Ovary (tissue), 9 donors: Measurements from ENCODE around the gene TTC39A. TPM values are rescaled to one million over a fixed set of nuclear protein-coding genes. Genes with fewer than 3 reads are reported as not detected.

ENCODE experiments used
- DNase-seq, 5 donors: peaks; one replicate each; pipeline ENCODE4 v3.0.0-alpha.2; 2019 to 2020
- H3K27ac ChIP-seq, 2 donors: fragments of 200-600 bp; one replicate each; pipeline versions ENCODE4 v1.5.1 to v1.8.0; 2019 to 2022
- H3K27me3 ChIP-seq: fragments of 200-600 bp; one replicate; pipeline ENCODE4 v1.8.0; 2022
- H3K36me3 ChIP-seq: fragments of 200-600 bp; sonication (generic); one replicate; pipeline ENCODE4 v1.5.1; 2019
- H3K4me1 ChIP-seq: one replicate; pipeline ENCODE4 v1.8.1; 2013; ENCODE audit warnings: mild to moderate bottlenecking, moderate library complexity; ENCODE audit not compliant: insufficient read depth
- H3K4me3 ChIP-seq: fragments of 200-600 bp; sonication (generic); one replicate; pipeline ENCODE4 v1.5.1; 2017
- H3K9me3 ChIP-seq, 2 donors: fragments of 200-600 bp in 1 of 2; sonication (generic) in 1 of 2; one replicate each; pipeline versions ENCODE4 v1.5.1 to v1.8.1; 2013 to 2019; ENCODE audit warnings: mild to moderate bottlenecking in 1 of 2, moderate library complexity in 1 of 2
- CTCF ChIP-seq, 3 donors: fragments of 450-650 bp in 2 of 3; fragments of 200-600 bp in 1 of 3; IDR thresholded peaks; one replicate each; pipeline versions ENCODE4 v1.5.1 to v1.8.0; 2016 to 2022; ENCODE audit warnings: antibody characterized with exemption in 3 of 3, mild to moderate bottlenecking in 1 of 3
- EP300 ChIP-seq: sonication (generic); formaldehyde crosslinking; IDR thresholded peaks from one replicate; pipeline ENCODE4 v1.6.1; 2017; ENCODE audit warnings: antibody characterized with exemption
- POLR2A ChIP-seq: fragments of 450-650 bp; IDR thresholded peaks from one replicate; pipeline ENCODE4 v1.6.1; 2017; ENCODE audit warnings: antibody characterized with exemption, mild to moderate bottlenecking, moderate library complexity
- WGBS, 3 donors: extraction: QIAGEN DNeasy Blood & Tissue Kit in 1 of 3; methylation state at CpG; one replicate each; pipeline versions ENCODE4 v1.1.5 to v1.1.7; 2013 to 2017; 5-methylcytosine and 5-hydroxymethylcytosine counted together
- intact Hi-C, 4 donors: fragments of 100-400 bp; cut with DNase I; formaldehyde crosslinking; loops; one replicate each; pipeline versions ENCODE4 v1.11.0 to v1.15.1; 2022 to 2023
- polyA plus RNA-seq, 2 donors: library from polyadenylated mRNA; stranded (reverse); fragments of 200-250 nt in 1 of 2; fragments of 350-450 nt in 1 of 2; fragmentation: Illumina TruSeq in 1 of 2; extraction: RNeasy Lipid Tissue Mini Kit (QIAGEN cat#74804) in 1 of 2; gene quantifications; one replicate each; pipeline ENCODE4 v1.2.3, GENCODE V29; 2013 to 2014
- total RNA-seq, 7 donors: library from RNA; depleted of rRNA in 2 of 7; stranded (reverse); fragments of >200 nt in 2 of 7; fragmentation: NEBNext Ultra II Directional in 3 of 7; extraction: Animal tissue kit (Norgen Biotek cat#: 25700) in 3 of 7; gene quantifications; one replicate each; pipeline versions ENCODE4 v1.1.0 to v1.2.4, GENCODE V29; 2016 to 2023
- donor health status: DM: no; HTN: no; CAD: no; lungs with moderate emphysema.
- donor health status: DM: no; HTN: no; CAD: no.
- donor health status: Bipolar disorder and iron deficiency.
- donor health status: DM: yes; HTN: yes; CAD: no.
- donor health status: DM: no; HTN: no; CAD: no.
- donor health status: DM: yes; HTN: yes; CAD: no.

TTC39A gene
- total and polyA plus RNA-seq, 9 donors, result 0.28 to 10.7 (median 0.62) TPM

- Histone ChIP-seq H3K9me3 (no peaks in the 10 kb centered on the region), H3K27me3 (no peaks in the 10 kb centered on the region), H3K36me3 (no peaks in the 10 kb centered on the region), H3K4me3 (no peak overlapping the region), H3K4me1 (peaks cover 3% of the 10 kb centered on the region), H3K27ac (no peak overlapping the region)
- DNase-seq, result no peak
- 72 to 81% (median 79%) methylated on average over 6 of the region's 6 CpGs for WGBS, 3 donors
- intact Hi-C loops, result loop anchor here in 3 of 4 donors (5.0 to 10.0 kb wide), 4 partner anchors 95 to 235 kb away; no protein-coding TSS in a partner anchor
- TF ChIP-seq POLR2A, result no peak
- TF ChIP-seq EP300, result no peak
- no peak for TF ChIP-seq CTCF (IDR thresholded peaks at IDR 0.05)
Observed at GRCh38 chr1:51299981-51300670, 30.2 kb downstream of the TTC39A start.

- intact Hi-C loops, result loop anchor here in 3 of 4 donors (5.0 to 10.0 kb wide), 3 partner anchors 95 to 107 kb away; no protein-coding TSS in a partner anchor
- Histone ChIP-seq H3K36me3 (no peaks in the 10 kb centered on the region), H3K27me3 (no peaks in the 10 kb centered on the region), H3K9me3 (no peaks in the 10 kb centered on the region), H3K27ac (no peak overlapping the region), H3K4me3 (no peak overlapping the region), H3K4me1 (peaks cover 3% of the 10 kb centered on the region)
- 94 to 96% (median 96%) methylated on average over 11 of the region's 11 CpGs for WGBS, 3 donors
- TF ChIP-seq POLR2A (no peak), EP300 (no peak), CTCF (IDR thresholded peaks at IDR 0.05) (no peak)
- DNase-seq, result no peak
Observed at GRCh38 chr1:51299185-51299885, 31.0 kb downstream of the TTC39A start.

- 76 to 78% (median 77%) methylated on average over 4 of the region's 4 CpGs for WGBS, 3 donors
- intact Hi-C loops, result loop anchor here in 3 of 4 donors (5.0 to 10.0 kb wide), 3 partner anchors 94 to 106 kb away; no protein-coding TSS in a partner anchor
Observed at GRCh38 chr1:51298322-51298705, 32.0 kb downstream of the TTC39A start.

More at GRCh38 chr1:51298322-51298705, 32.0 kb downstream of the TTC39A start:
- peaks cover 3% of the 10 kb centered on the region for H3K4me1 ChIP-seq
- no peak overlapping the region for H3K4me3 ChIP-seq
- TF ChIP-seq POLR2A (no peak), CTCF (IDR thresholded peaks at IDR 0.05) (no peak)
- no peaks in the 10 kb centered on the region for H3K9me3 ChIP-seq
- H3K36me3 ChIP-seq, result no peaks in the 10 kb centered on the region
- no peak overlapping the region for H3K27ac ChIP-seq
- DNase-seq, result no peak
- H3K27me3 ChIP-seq, result no peaks in the 10 kb centered on the region
